ENCODE results near the gene NAIP.
"Not testable (repeated sequence)": the region's sequence is repeated elsewhere in the genome, so short reads cannot be mapped to it uniquely, and the experiment has no call there.

Gene NAIP

DNA sequence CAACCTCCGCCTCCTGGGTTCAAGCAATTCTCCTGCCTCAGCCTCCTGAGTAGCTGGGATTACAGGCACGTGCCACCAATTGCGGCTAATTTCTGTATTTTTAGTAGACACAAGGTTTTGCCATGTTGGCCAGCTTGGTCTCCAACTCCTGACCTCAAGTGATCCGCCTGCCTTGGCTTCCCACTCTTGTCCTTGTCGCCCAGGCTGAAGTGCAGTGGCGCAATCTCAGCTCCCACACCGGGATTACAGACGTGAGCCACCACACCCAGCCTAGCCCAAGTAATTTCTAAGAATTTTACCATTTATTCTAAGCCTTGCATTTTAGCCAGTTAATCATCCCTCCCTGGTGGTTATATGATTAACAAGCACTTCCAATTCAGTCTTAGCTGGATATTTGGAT is 11.0 kb downstream of the NAIP start:
- Histone ChIP-seq H3K9me3 (ENCODE audit: control insufficient read depth, low read length) (no peaks in the 10 kb centered on the region), H3K27ac (ENCODE audit: low read depth, low read length, severe bottlenecking) (no peak overlapping the region), H3K4me1 (ENCODE audit: control insufficient read depth, insufficient read depth, low read length, poor library complexity, severe bottlenecking) (no peaks in the 10 kb centered on the region), H3K36me3 (ENCODE audit: control insufficient read depth, insufficient read depth, low read length) (no peaks in the 10 kb centered on the region), H3K4me3 (ENCODE audit: extremely low read depth, insufficient read depth, low read length, poor library complexity, severe bottlenecking) (no peak overlapping the region)
- WGBS, 2 experiments (ENCODE audit: insufficient coverage in 2 of 2), result 92% methylated on average over 8 of the region's 8 CpGs

DNA sequence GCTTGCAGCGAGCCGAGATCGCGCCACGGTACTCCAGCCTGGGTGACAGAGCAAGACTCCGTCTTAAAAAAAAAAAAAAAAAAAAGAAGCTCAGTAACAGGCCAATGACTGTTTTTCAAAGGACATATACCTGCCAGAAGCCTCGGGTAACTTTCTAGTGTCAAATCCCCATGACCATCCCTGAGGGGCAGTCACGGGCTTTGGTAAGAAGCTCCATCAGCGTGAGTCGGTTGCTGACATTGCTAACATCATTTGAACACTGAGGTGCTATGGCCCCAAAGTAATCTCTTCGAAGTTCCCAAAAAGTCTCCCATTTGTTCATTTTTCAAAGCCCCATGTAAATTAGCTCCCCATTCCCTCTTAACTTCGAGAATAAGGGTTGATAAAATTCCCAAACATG is 11.6 kb downstream of the NAIP start:
- H3K9me3 ChIP-seq (ENCODE audit: control insufficient read depth, low read length), result no peaks in the 10 kb centered on the region
- no peaks in the 10 kb centered on the region for H3K4me1 ChIP-seq (ENCODE audit: control insufficient read depth, insufficient read depth, low read length, poor library complexity, severe bottlenecking)
- no peak overlapping the region for H3K4me3 ChIP-seq (ENCODE audit: extremely low read depth, insufficient read depth, low read length, poor library complexity, severe bottlenecking)
- no peak overlapping the region for H3K27ac ChIP-seq (ENCODE audit: low read depth, low read length, severe bottlenecking)
- no peaks in the 10 kb centered on the region for H3K36me3 ChIP-seq (ENCODE audit: control insufficient read depth, insufficient read depth, low read length)
- WGBS, 2 experiments (ENCODE audit: insufficient coverage in 2 of 2), result 83 to 94% methylated on average over 10 to 12 of the region's 12 CpGs

DNA sequence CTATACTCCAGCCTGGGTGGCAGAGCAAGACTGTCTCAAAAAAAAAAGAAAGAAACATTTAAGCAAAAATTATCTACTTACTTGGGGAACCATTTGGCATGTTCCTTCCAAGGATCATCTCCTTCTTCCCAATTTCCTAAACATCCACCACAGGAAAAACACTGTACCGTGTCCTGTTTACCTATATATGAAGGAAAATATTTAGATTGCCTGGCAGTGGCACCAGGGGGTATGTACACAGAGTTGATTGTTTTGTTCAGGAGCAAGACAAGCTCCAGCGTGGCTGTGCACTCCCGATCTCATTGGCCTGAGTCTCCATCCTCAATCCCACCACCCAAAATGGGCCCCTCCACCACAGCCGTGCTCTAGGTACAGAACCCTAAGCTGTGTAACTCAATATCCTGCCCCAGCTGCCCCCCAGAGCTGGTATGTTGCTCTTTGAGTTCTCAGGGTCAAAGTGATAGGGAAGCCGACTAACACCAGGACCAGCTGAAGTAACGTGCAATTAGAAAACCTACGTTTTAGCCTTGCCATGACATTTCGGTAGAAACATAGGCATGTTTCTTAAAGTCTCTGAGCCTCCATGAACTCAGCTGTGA is 13.8 kb downstream of the NAIP start:
- Histone ChIP-seq H3K4me1 (ENCODE audit: control insufficient read depth, insufficient read depth, low read length, poor library complexity, severe bottlenecking) (no peaks in the 10 kb centered on the region), H3K36me3 (ENCODE audit: control insufficient read depth, insufficient read depth, low read length) (no peaks in the 10 kb centered on the region), H3K4me3 (ENCODE audit: extremely low read depth, insufficient read depth, low read length, poor library complexity, severe bottlenecking) (no peak overlapping the region), H3K27ac (ENCODE audit: low read depth, low read length, severe bottlenecking) (no peak overlapping the region), H3K9me3 (ENCODE audit: control insufficient read depth, low read length) (no peaks in the 10 kb centered on the region)
- 86 to 89% methylated on average over 7 of the region's 8 CpGs for WGBS, 2 experiments (ENCODE audit: insufficient coverage in 2 of 2)

DNA sequence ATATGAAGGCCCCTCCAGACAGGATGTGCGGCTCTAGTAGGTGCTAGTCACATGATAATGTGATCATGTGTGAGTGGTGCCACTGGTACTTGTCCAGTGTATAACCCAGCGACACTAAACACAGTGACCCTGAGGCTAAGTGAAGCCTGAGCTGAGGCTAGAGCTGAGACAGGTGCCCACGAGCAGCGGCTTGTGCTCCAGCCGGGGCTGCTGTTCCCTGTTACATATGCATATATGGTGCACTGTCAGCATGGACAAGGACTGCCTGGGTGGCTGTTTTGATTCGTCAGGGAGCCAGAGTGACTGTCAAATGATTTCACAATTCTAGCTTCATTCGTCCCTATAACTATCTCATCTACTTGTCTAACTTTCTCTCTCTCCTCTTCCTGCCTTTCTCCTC is 18.2 kb downstream of the NAIP start:
- not testable (repeated sequence) for H3K4me1 ChIP-seq (ENCODE audit: control insufficient read depth, insufficient read depth, low read length, poor library complexity, severe bottlenecking); H3K4me3 ChIP-seq (ENCODE audit: extremely low read depth, insufficient read depth, low read length, poor library complexity, severe bottlenecking); H3K27ac ChIP-seq (ENCODE audit: low read depth, low read length, severe bottlenecking); H3K9me3 ChIP-seq (ENCODE audit: control insufficient read depth, low read length); H3K36me3 ChIP-seq (ENCODE audit: control insufficient read depth, insufficient read depth, low read length)
- no CpG with 5 or more reads among the region's 7 CpGs for WGBS, 2 experiments (ENCODE audit: insufficient coverage in 2 of 2)

DNA sequence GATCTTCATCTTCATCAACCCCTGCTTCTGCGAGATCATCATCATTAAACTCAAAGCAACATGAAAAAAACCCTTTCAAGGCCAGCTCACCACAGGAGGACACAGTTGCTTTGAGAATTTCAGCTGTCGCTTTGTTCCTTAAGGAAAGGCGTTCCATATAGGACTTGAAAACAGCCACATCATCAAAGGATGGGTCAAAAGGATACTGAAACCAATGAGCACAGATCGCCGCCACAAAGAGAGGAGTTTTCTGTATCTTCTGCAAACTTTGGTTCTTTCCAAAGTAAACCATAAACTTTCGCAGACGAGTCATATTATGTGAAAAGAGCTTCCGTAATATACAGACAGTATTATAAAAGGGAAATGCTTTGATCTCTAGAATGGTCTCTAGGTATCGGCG is 40.3 kb downstream of the NAIP start:
- H3K4me3 ChIP-seq (ENCODE audit: extremely low read depth, insufficient read depth, low read length, poor library complexity, severe bottlenecking); H3K9me3 ChIP-seq (ENCODE audit: control insufficient read depth, low read length); H3K27ac ChIP-seq (ENCODE audit: low read depth, low read length, severe bottlenecking); H3K36me3 ChIP-seq (ENCODE audit: control insufficient read depth, insufficient read depth, low read length); H3K4me1 ChIP-seq (ENCODE audit: control insufficient read depth, insufficient read depth, low read length, poor library complexity, severe bottlenecking): not testable (repeated sequence)
- no CpG with 5 or more reads among the region's 10 CpGs for WGBS, 2 experiments (ENCODE audit: insufficient coverage in 2 of 2)

DNA sequence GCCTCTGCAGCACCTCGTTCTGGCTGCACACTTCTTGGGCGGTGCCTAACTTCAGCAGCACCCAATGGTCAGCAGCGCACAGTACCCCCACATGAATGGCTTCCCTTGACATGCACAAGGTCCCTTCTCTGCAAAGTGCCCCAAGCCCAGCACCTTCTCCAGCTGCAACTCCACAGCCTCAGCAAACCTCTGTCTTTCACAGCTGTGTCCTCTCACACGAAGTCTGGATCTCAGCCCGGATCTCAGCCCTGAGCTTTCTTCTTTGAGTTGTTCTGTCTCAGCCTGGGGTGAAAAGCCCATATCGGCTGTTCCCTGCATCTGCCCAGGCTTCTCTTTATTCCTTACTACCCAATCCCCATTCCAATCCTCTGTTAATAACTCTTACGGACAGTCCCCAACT is 57.9 kb downstream of the NAIP start:
- not testable (repeated sequence) for H3K9me3 ChIP-seq (ENCODE audit: control insufficient read depth, low read length); H3K4me1 ChIP-seq (ENCODE audit: control insufficient read depth, insufficient read depth, low read length, poor library complexity, severe bottlenecking); H3K36me3 ChIP-seq (ENCODE audit: control insufficient read depth, insufficient read depth, low read length); H3K27ac ChIP-seq (ENCODE audit: low read depth, low read length, severe bottlenecking); H3K4me3 ChIP-seq (ENCODE audit: extremely low read depth, insufficient read depth, low read length, poor library complexity, severe bottlenecking)
- WGBS, 2 experiments (ENCODE audit: insufficient coverage in 2 of 2), result no CpG with 5 or more reads among the region's 7 CpGs

DNA sequence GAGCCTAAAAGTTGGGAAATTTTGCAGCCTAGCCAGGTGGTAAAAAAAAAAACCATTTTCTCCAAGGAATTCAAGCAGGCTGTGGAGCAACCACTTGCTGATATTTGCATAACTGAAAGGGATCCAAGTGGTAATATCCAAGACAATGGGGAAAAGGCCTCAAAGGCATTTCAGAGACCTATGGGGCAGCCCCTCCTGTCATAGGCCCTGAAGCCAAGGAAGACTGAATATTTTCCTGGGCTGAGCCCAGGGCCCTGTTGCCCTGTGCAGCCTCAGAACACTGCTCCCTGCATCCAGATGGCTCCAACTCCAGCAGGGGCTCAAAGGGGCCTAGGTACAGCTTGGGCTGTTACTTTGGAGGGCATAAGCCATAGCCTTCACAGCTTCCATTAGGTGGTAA is 60.6 kb downstream of the NAIP start:
- not testable (repeated sequence) for H3K9me3 ChIP-seq (ENCODE audit: control insufficient read depth, low read length); H3K36me3 ChIP-seq (ENCODE audit: control insufficient read depth, insufficient read depth, low read length); H3K4me3 ChIP-seq (ENCODE audit: extremely low read depth, insufficient read depth, low read length, poor library complexity, severe bottlenecking); H3K4me1 ChIP-seq (ENCODE audit: control insufficient read depth, insufficient read depth, low read length, poor library complexity, severe bottlenecking); H3K27ac ChIP-seq (ENCODE audit: low read depth, low read length, severe bottlenecking)

DNA sequence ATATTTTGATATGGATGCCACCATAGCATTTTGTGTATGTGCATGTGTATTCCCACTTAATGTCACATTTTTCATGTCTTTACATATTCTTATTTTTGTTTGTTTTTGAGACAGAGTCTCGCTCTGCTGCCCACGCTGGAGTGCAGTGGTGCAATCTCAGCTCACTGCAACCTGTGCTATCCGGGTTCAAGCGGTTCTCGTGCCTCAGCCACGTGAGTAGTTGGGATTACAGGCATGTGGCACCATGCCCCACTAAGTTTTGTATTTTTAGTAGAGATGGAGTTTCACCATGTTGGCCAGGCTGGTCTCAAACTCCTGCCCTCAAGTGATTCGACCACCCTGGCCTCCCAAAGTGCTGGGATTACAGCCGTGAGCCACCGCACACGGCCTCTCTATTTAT is 72.1 kb downstream of the NAIP start:
- H3K27ac ChIP-seq (ENCODE audit: low read depth, low read length, severe bottlenecking); H3K9me3 ChIP-seq (ENCODE audit: control insufficient read depth, low read length); H3K36me3 ChIP-seq (ENCODE audit: control insufficient read depth, insufficient read depth, low read length); H3K4me3 ChIP-seq (ENCODE audit: extremely low read depth, insufficient read depth, low read length, poor library complexity, severe bottlenecking); H3K4me1 ChIP-seq (ENCODE audit: control insufficient read depth, insufficient read depth, low read length, poor library complexity, severe bottlenecking): not testable (repeated sequence)
- no CpG with 5 or more reads among the region's 10 CpGs for WGBS, 2 experiments (ENCODE audit: insufficient coverage in 2 of 2)

DNA sequence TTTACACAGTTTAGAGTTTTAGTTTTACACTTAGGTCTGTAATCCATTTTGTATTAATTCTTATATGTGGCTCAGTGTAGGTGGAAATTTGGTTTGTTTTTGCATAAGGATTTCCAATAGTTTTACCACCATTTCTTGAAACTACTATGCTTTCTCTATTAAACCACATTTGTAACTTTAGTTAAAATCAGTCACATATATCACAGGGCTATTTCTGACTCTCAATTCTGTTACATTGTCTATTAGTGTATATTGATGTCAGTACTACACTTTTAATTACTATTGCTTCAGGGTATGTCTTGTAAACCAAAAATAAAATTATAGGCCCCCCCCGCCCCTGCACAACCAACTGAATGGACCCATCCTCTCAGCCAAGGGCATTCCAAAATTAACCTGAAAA is 92.6 kb downstream of the NAIP start:
- WGBS, 2 experiments (ENCODE audit: insufficient coverage in 2 of 2), result no CpG with 5 or more reads among the region's 1 CpG
- not testable (repeated sequence) for H3K36me3 ChIP-seq (ENCODE audit: control insufficient read depth, insufficient read depth, low read length); H3K9me3 ChIP-seq (ENCODE audit: control insufficient read depth, low read length); H3K4me1 ChIP-seq (ENCODE audit: control insufficient read depth, insufficient read depth, low read length, poor library complexity, severe bottlenecking); H3K27ac ChIP-seq (ENCODE audit: low read depth, low read length, severe bottlenecking); H3K4me3 ChIP-seq (ENCODE audit: extremely low read depth, insufficient read depth, low read length, poor library complexity, severe bottlenecking)

DNA sequence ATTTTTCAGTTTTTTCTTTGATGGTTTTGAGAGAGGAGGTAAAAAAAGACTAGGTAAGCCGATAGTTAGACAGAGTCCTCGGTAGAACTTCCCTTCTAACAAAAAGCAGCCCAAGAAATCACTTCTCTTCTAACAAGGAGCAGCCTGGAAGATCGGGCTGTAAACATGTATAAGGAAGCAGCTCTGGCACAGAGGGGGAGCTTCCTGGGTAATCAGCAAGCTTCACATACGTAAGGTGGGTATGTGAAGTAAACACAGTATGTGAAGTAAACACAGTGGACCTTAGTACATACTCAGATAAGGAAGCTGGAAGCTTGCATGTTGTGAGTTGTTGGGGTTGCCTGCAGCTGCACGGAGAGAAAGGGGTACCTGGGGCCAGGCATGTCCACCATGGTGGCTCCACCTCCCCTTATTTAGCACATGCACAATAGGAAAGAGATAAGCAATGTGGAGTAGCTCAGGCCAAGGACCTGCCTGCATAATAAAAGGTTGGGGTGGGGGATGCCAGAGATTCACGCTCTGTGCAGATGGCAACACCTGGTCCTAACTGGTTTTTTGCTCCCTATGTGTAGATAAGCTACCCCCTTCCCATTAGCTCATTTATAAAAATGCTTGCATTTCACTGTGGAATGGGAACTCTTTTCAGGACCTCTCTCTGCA is 93.3 kb downstream of the NAIP start:
- not testable (repeated sequence) for H3K36me3 ChIP-seq (ENCODE audit: control insufficient read depth, insufficient read depth, low read length); H3K27ac ChIP-seq (ENCODE audit: low read depth, low read length, severe bottlenecking); H3K4me1 ChIP-seq (ENCODE audit: control insufficient read depth, insufficient read depth, low read length, poor library complexity, severe bottlenecking); H3K9me3 ChIP-seq (ENCODE audit: control insufficient read depth, low read length); H3K4me3 ChIP-seq (ENCODE audit: extremely low read depth, insufficient read depth, low read length, poor library complexity, severe bottlenecking)
- WGBS, 2 experiments (ENCODE audit: insufficient coverage in 2 of 2), result no CpG with 5 or more reads among the region's 6 CpGs

DNA sequence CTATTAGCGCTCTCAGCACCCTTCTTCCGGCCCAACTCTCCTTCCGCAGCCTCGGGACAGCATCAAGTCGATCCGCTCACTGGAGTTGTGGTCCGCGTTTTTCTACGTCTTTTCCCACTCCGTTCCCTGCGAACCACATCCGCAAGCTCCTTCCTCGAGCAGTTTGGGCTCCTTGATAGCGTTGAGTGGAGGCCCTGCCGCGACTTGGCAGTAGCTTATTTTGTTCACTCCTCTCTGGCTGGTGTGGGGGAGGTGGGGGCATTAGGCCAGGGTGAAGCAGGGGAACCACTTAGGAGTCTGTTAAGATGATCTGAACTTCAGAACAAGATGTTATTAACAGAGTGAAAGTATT is 100.0 kb downstream of the NAIP start:
- H3K27ac ChIP-seq (ENCODE audit: low read depth, low read length, severe bottlenecking); H3K4me3 ChIP-seq (ENCODE audit: extremely low read depth, insufficient read depth, low read length, poor library complexity, severe bottlenecking); H3K4me1 ChIP-seq (ENCODE audit: control insufficient read depth, insufficient read depth, low read length, poor library complexity, severe bottlenecking); H3K36me3 ChIP-seq (ENCODE audit: control insufficient read depth, insufficient read depth, low read length); H3K9me3 ChIP-seq (ENCODE audit: control insufficient read depth, low read length): not testable (repeated sequence)
- no CpG with 5 or more reads among the region's 16 CpGs for WGBS, 2 experiments (ENCODE audit: insufficient coverage in 2 of 2)
